Pancreas (tissue), 10 donors: ENCODE results near the gene NEK4. TPM values are rescaled to one million over a fixed set of nuclear protein-coding genes. Genes with fewer than 3 reads are reported as not detected.
A peak's percentile ranks its signal among the peaks of the same experiment; 100 is the strongest.

Experiments
- ATAC-seq, 4 donors: fragments of 200-7000 bp; cut with Tn5 transposase; one replicate each; pipeline versions ENCODE4 v1.8.0 to v1.9.1; 2020; ENCODE audit warnings: mild to moderate bottlenecking in 4 of 4, moderate library complexity in 4 of 4
- DNase-seq, 6 donors: peaks; one replicate each; pipeline ENCODE4 v3.0.0-alpha.2; 2020
- FAIRE-seq: peaks from 2 replicates; lab custom pipeline; 2012; peaks lifted over from hg19 to GRCh38; lab: Jason Lieb, UNC
- H3K27ac ChIP-seq, 4 donors: fragments of 200-600 bp; sonication (generic); 1 replicate in 3 of 4; 2 replicates in 1 of 4; pipeline versions ENCODE4 v1.5.0 to v1.8.0; 2020
- H3K27me3 ChIP-seq, 4 donors: fragments of 200-600 bp; one replicate each; pipeline ENCODE4 v1.8.0; 2021
- H3K36me3 ChIP-seq, 3 donors: fragments of 200-600 bp; sonication (generic) in 1 of 3; one replicate each; pipeline versions ENCODE4 v1.5.0 to v1.8.0; 2020 to 2021
- H3K4me1 ChIP-seq, 3 donors: fragments of 200-600 bp; one replicate each; pipeline ENCODE4 v1.8.0; 2021
- H3K4me3 ChIP-seq, 4 donors: fragments of 200-600 bp; sonication (generic) in 2 of 4; one replicate each; pipeline versions ENCODE4 v1.5.0 to v1.8.0; 2020 to 2021
- H3K9me3 ChIP-seq, 4 donors: fragments of 200-600 bp; one replicate each; pipeline ENCODE4 v1.8.0; 2021
- CTCF ChIP-seq, 4 donors: fragments of 200-600 bp; sonication (generic) in 3 of 4; IDR thresholded peaks; one replicate each; pipeline versions ENCODE4 v1.5.0 to v1.8.0; 2021; ENCODE audit warnings: antibody characterized with exemption in 4 of 4
- WGBS, 2 donors: extraction: QIAGEN DNeasy Blood & Tissue Kit; methylation state at CpG; one replicate each; pipeline ENCODE4 v1.1.7; 2013; 5-methylcytosine and 5-hydroxymethylcytosine counted together
- intact Hi-C, 3 donors: fragments of 100-400 bp; cut with DNase I; formaldehyde crosslinking; loops; one replicate each; pipeline versions ENCODE4 v1.11.1 to v1.14.2; 2022
- polyA plus RNA-seq, 2 donors: library from polyadenylated mRNA; stranded (reverse); fragments of 200-250 nt; gene quantifications; one replicate each; pipeline ENCODE4 v1.2.3, GENCODE V29; 2013
- total RNA-seq, 6 donors: library from RNA; stranded (reverse); fragmentation: NEBNext Ultra II Directional in 4 of 6; extraction: Animal tissue kit (Norgen Biotek cat#: 25700) in 4 of 6; gene quantifications; one replicate each; pipeline versions ENCODE4 v1.2.1 to v1.2.4, GENCODE V29; 2021 to 2023
- donor health status: healthy with polysubstance abuse.
- donor health status: DM: no; HTN: no; CAD: no; lungs with moderate emphysema.
- donor health status: DM: no; HTN: no; CAD: no.
- donor health status: control.
- donor health status: control.
- donor health status: Bipolar disorder and iron deficiency.
- donor health status: DM: yes; HTN: yes; CAD: no.
- donor health status: DM: no; HTN: no; CAD: no.
- donor health status: DM: no; HTN: no; CAD: no.
- donor health status: DM: yes; HTN: yes; CAD: no.

NEK4 gene
- total and polyA plus RNA-seq, 8 donors: 4.0 to 22.0 (median 14.8) TPM

- Histone ChIP-seq H3K9me3 (no peaks in the 10 kb centered on the region), H3K4me1 (peaks cover 0 to 3% (median 0%) of the 10 kb centered on the region in 3 donors), H3K27ac (no peak overlapping the region), H3K36me3 (no peaks in the 10 kb centered on the region), H3K27me3 (no peaks in the 10 kb centered on the region), H3K4me3 (no peak overlapping the region)
- FAIRE-seq (no peak), ATAC-seq (no peak), DNase-seq (peak in 1 of 6 donors; percentile 39)
- intact Hi-C loops: no loop called here
- WGBS, 2 donors: 81 to 83% methylated on average over 12 of the region's 12 CpGs
- TF ChIP-seq CTCF (IDR thresholded peaks at IDR 0.05): no peak
Observed at GRCh38 chr3:52791366-52791765, 20.6 kb upstream of the NEK4 start.

GRCh38 chr3:52790741-52791140, 20.0 kb upstream of the NEK4 start:
- Histone ChIP-seq H3K36me3 (no peaks in the 10 kb centered on the region), H3K9me3 (no peaks in the 10 kb centered on the region), H3K4me3 (no peak overlapping the region), H3K27ac (no peak overlapping the region), H3K4me1 (peaks cover 0 to 3% (median 0%) of the 10 kb centered on the region in 3 donors), H3K27me3 (no peaks in the 10 kb centered on the region)
- ATAC-seq: no peak
- intact Hi-C loops: no loop called here
- FAIRE-seq: no peak
- no peak for TF ChIP-seq CTCF (IDR thresholded peaks at IDR 0.05)
- WGBS, 2 donors: 84 to 91% methylated on average over 13 of the region's 13 CpGs
- DNase-seq: peak in 1 of 6 donors; percentile 36

- H3K27me3 ChIP-seq: no peaks in the 10 kb centered on the region
- no peak for ATAC-seq
- no peaks in the 10 kb centered on the region for H3K36me3 ChIP-seq
- FAIRE-seq: no peak
- H3K9me3 ChIP-seq: no peaks in the 10 kb centered on the region
- TF ChIP-seq CTCF (IDR thresholded peaks at IDR 0.05): no peak
- intact Hi-C loops: no loop called here
- DNase-seq: peak in 1 of 6 donors; percentile 32
- WGBS, 2 donors: 72 to 73% methylated on average over 7 of the region's 7 CpGs
- no peak overlapping the region for H3K27ac ChIP-seq
- H3K4me3 ChIP-seq: no peak overlapping the region
- H3K4me1 ChIP-seq: peaks cover 0 to 2% (median 0%) of the 10 kb centered on the region in 3 donors
Observed at GRCh38 chr3:52790337-52790736, 19.6 kb upstream of the NEK4 start.

GRCh38 chr3:52789746-52790040, 19.0 kb upstream of the NEK4 start:
- FAIRE-seq (no peak), ATAC-seq (no peak)

More at GRCh38 chr3:52789746-52790040, 19.0 kb upstream of the NEK4 start:
- no peaks in the 10 kb centered on the region for H3K9me3 ChIP-seq
- H3K27ac ChIP-seq: no peak overlapping the region
- intact Hi-C loops: no loop called here
- no peak for TF ChIP-seq CTCF (IDR thresholded peaks at IDR 0.05)
- WGBS, 2 donors: 87 to 93% methylated on average over 6 of the region's 6 CpGs
- H3K4me3 ChIP-seq: no peak overlapping the region
- no peaks in the 10 kb centered on the region for H3K27me3 ChIP-seq
- H3K4me1 ChIP-seq: no peaks in the 10 kb centered on the region
- peak in 1 of 6 donors; percentile 44 for DNase-seq
- no peaks in the 10 kb centered on the region for H3K36me3 ChIP-seq
